Body of pancreas (tissue), 4 donors: ENCODE data around the gene HECA.

ENCODE experiments used
- POLR2A ChIP-seq, 3 donors: fragments of 450-650 bp; IDR thresholded peaks; one replicate each; pipeline ENCODE4 v1.6.1; 2016; ENCODE audit warnings: antibody characterized with exemption in 3 of 3, mild to moderate bottlenecking in 2 of 3
- TF ChIP-seq, protein P1 (sequence below), 7 experiments: fragments of 450-650 bp in 4 of 7; fragments of 200-600 bp in 3 of 7; sonication (generic) in 3 of 7; IDR thresholded peaks; one replicate each; pipeline ENCODE4 v1.5.1; 2016 to 2019; ENCODE audit warnings: antibody characterized with exemption in 7 of 7

DNA sequence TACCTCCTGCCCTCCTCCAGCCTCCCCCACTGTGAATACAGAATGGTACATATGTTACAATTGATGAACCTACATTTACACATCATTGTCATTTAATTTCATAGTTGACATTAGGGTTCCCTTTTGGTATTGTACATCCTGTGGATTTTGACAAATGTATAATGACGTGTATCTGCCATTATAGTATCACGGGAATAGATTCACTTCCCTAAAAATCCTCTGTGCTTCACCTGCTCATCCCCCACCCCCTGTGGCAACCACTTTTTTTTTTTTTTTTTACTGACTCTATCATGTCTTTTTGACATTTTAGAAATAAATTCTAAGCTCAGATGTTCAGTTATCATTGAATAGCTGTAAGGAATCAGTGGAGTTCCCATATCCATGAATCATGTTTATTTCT lies 30.4 kb downstream of the HECA start:
- TF ChIP-seq, protein P1, sequence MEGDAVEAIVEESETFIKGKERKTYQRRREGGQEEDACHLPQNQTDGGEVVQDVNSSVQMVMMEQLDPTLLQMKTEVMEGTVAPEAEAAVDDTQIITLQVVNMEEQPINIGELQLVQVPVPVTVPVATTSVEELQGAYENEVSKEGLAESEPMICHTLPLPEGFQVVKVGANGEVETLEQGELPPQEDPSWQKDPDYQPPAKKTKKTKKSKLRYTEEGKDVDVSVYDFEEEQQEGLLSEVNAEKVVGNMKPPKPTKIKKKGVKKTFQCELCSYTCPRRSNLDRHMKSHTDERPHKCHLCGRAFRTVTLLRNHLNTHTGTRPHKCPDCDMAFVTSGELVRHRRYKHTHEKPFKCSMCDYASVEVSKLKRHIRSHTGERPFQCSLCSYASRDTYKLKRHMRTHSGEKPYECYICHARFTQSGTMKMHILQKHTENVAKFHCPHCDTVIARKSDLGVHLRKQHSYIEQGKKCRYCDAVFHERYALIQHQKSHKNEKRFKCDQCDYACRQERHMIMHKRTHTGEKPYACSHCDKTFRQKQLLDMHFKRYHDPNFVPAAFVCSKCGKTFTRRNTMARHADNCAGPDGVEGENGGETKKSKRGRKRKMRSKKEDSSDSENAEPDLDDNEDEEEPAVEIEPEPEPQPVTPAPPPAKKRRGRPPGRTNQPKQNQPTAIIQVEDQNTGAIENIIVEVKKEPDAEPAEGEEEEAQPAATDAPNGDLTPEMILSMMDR (IDR thresholded peaks at IDR 0.05) = no peak
- no peak for TF ChIP-seq POLR2A (IDR thresholded peaks at IDR 0.05)
